Measurements from ENCODE around the gene KIF1B.

KIF1B gene

GRCh38 chr1:10209905-10210810 lies at the start of gene KIF1B:
Gene KIF1B (plus strand): TSS chr1:10210570. CDS start chr1:10232329, 21,759 bp downstream.
- peak; percentile 94 for DNase-seq

- DNase-seq, result no peak
These were observed 49.4 kb upstream of the KIF1B start for GRCh38 chr1:10160907-10161490.

- DNase-seq, result no peak
These were observed 48.7 kb upstream of the KIF1B start for GRCh38 chr1:10161541-10162290.

GRCh38 chr1:10168912-10169514 lies 41.4 kb upstream of the KIF1B start:
- no peak for DNase-seq

- no peak for DNase-seq
These were observed 40.2 kb upstream of the KIF1B start for GRCh38 chr1:10170239-10170574.

- no peak for DNase-seq
These were observed 39.1 kb upstream of the KIF1B start for GRCh38 chr1:10171105-10171767.

- DNase-seq, result no peak
These were observed 38.2 kb upstream of the KIF1B start for GRCh38 chr1:10171995-10172669.

- no peak for DNase-seq
These were observed 36.8 kb upstream of the KIF1B start for GRCh38 chr1:10173582-10173981.

- DNase-seq, result no peak
These were observed 32.5 kb upstream of the KIF1B start for GRCh38 chr1:10177876-10178275.

- DNase-seq, result no peak
These were observed 31.6 kb upstream of the KIF1B start for GRCh38 chr1:10178597-10179405.

GRCh38 chr1:10179406-10180091 lies 30.8 kb upstream of the KIF1B start:
- no peak for DNase-seq

GRCh38 chr1:10181154-10181553 lies 29.2 kb upstream of the KIF1B start:
- DNase-seq, result no peak

GRCh38 chr1:10185759-10186158 lies 24.6 kb upstream of the KIF1B start:
- no peak for DNase-seq

GRCh38 chr1:10186331-10187025 lies 23.9 kb upstream of the KIF1B start:
- no peak for DNase-seq

- DNase-seq, result no peak
These were observed 23.4 kb upstream of the KIF1B start for GRCh38 chr1:10187026-10187334.

GRCh38 chr1:10188133-10188650 lies 22.2 kb upstream of the KIF1B start:
- no peak for DNase-seq

GRCh38 chr1:10189659-10190058 lies 20.7 kb upstream of the KIF1B start:
- no peak for DNase-seq

GRCh38 chr1:10192263-10192662 lies 18.1 kb upstream of the KIF1B start:
- DNase-seq, result no peak

GRCh38 chr1:10193288-10193687 lies 17.1 kb upstream of the KIF1B start:
- no peak for DNase-seq

- DNase-seq, result no peak
These were observed 14.8 kb upstream of the KIF1B start for GRCh38 chr1:10195570-10195969.

All from NCI-H1105 treated with DMSO at 0.1 percent for 48 hours (cell line).